Hematopoietic multipotent progenitor cell treated with erythropoietin and hydrocortisone succinate and interleukin-3 and kit ligand, for 17 days (in vitro differentiated cells): ENCODE data around the gene PTPRK.

Experiments
- DNase-seq: peaks from one replicate; pipeline ENCODE4 v3.0.0-alpha.2; 2015; ENCODE audit warnings: low spot score

PTPRK gene

GRCh38 chr6:128282961-128283360 lies 237.4 kb downstream of the PTPRK start:
- DNase-seq = no peak

- DNase-seq = no peak
Measured at GRCh38 chr6:128280960-128281359, 239.4 kb downstream of the PTPRK start.

- DNase-seq = no peak
Measured at GRCh38 chr6:128280066-128280465, 240.3 kb downstream of the PTPRK start.

GRCh38 chr6:128278836-128279235 lies 241.6 kb downstream of the PTPRK start:
- no peak for DNase-seq

- no peak for DNase-seq
Measured at GRCh38 chr6:128277379-128277778, 243.0 kb downstream of the PTPRK start.

- no peak for DNase-seq
Measured at GRCh38 chr6:128276311-128276710, 244.1 kb downstream of the PTPRK start.

- no peak for DNase-seq
Measured at GRCh38 chr6:128275681-128276080, 244.7 kb downstream of the PTPRK start.

GRCh38 chr6:128275030-128275429 lies 245.4 kb downstream of the PTPRK start:
- no peak for DNase-seq

GRCh38 chr6:128271527-128271926 lies 248.9 kb downstream of the PTPRK start:
- DNase-seq = no peak

- DNase-seq = no peak
Measured at GRCh38 chr6:128271011-128271410, 249.4 kb downstream of the PTPRK start.

- no peak for DNase-seq
Measured at GRCh38 chr6:128266946-128267345, 253.5 kb downstream of the PTPRK start.

- no peak for DNase-seq
Measured at GRCh38 chr6:128265706-128266105, 254.7 kb downstream of the PTPRK start.

GRCh38 chr6:128259730-128260685 lies 260.4 kb downstream of the PTPRK start:
- no peak for DNase-seq

GRCh38 chr6:128259029-128259724 lies 261.2 kb downstream of the PTPRK start:
- no peak for DNase-seq

GRCh38 chr6:128256095-128256494 lies 264.3 kb downstream of the PTPRK start:
- DNase-seq = no peak

GRCh38 chr6:128252341-128253176 lies 267.8 kb downstream of the PTPRK start:
- DNase-seq = no peak

- no peak for DNase-seq
Measured at GRCh38 chr6:128251445-128252340, 268.7 kb downstream of the PTPRK start.

GRCh38 chr6:128250370-128251070 lies 269.9 kb downstream of the PTPRK start:
- no peak for DNase-seq

- no peak for DNase-seq
Measured at GRCh38 chr6:128249429-128249828, 271.0 kb downstream of the PTPRK start.

- DNase-seq = no peak
Measured at GRCh38 chr6:128246472-128247260, 273.7 kb downstream of the PTPRK start.
